HCEC 1CT (cell line): ENCODE data around the gene VCAN.

Experiments
- DNase-seq: peaks from one replicate; pipeline ENCODE4 v3.0.0-alpha.2; 2017

The VCAN gene

DNA sequence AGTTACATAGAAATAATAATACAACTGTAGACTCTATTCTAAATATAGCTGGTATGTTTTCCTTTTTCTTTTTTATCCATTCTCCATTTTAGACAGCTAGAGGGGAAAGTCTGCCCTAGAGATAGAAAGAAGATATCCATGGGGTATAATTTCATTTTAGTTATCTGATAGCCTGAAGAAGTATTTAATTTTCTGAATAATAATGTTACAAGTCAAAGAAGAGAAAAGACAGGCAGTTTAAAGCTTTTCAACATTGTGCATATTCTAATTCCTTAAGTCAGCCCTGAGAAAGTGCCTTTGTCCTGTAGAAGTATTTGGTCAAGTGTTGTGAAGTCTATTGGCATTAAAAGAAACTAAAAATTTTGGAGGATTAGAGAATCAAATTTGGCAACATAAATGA lies 2.5 kb upstream of the VCAN start:
- DNase-seq: no peak

DNA sequence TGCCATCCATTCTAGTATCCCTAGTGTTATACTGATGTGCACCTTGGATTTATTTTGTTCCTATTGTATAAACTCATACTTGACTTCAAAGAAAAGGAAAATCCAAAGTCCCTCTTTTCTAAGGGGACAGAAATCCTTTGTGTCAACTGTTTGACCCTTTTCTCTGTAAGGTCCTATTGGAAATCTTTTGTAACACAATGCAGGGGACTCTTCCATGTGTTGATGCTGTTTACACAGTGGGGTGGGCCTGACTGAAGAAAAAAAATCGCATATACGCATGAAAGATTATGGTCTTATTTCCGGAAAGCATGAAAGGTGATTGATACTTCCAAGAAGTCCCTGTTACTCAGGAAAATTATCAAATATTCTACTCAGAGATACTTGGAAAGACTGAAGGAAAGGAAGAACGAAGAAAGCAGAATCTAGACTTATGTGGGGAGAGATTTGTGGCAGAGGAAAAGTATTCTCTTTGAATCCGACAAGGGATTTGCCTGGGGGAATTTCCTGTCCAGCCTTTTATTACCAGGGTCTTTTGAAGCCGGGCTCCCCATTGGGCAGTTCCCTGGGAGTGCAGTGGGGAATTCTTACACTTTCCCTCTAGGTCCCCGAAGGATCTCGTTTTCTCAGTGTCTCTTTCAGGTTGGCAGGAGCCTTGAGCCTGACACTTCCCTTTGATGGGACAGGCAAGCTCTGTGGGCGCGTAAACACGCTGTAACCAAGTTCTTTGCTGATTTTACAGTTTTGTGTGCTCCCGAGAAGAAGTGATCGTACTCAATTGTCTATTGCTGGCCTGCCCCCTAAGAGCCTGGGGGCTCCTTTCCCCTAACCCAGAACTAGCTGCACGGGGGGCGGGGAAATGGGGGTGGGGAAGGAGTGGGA lies 779 bp upstream of the VCAN start:
- DNase-seq: no peak

DNA sequence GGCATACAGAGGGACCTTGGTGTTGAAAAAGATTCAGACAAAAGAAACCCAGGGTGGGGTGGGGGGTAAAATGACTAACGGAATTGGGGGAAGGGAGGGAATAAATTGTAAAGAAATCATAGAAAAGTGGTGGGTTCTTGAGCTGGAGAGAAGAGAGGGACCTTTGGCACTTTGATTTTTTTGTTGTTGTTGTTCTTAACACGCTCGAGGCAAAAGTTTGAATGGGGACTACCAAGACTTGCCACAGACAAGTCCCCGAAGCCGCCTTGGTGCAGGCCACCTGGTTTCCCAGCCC lies 616 bp downstream of the VCAN start:
- no peak for DNase-seq

DNA sequence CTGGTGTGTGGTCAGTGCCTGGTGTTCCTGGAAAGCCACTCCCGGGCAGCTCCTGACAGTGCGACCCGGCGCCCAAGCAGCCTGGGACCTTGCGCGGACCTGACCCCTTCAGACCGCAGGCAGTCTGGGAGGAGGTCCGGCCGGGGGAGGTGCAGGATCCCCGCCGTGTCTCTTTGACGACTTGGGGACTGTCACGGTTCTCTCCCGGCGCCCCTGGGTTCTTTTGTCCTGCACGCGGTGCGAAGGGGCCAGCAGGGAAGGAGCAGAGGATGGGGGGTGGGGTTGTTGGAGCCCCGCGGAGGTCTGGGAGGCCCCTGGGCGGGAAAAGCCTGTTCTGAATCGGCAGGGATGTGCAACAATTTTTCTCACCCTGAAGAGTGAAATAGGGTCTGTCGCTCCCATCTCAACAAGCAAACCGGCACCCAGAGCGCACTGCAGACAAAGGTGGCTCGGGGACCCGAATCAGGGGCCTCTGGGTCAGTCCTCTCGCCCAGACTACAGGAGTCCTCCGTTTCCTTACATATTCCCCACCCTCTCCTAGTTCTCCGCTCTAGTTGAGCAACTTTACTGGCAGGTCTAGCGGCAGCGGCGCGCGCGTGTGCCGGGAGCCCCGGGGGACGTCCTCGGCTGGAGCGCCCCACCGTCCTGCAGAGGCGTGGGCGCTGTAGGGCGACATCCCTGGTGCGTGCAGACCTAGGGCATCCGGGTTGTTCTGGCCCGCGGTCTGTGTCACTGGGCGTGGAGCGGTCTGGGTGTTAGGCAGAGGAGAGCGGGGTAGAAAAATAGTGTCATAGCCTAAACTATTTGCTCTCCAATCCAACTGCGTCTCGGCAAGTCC lies 1.2 kb downstream of the VCAN start:
- DNase-seq: peak; percentile 16

DNA sequence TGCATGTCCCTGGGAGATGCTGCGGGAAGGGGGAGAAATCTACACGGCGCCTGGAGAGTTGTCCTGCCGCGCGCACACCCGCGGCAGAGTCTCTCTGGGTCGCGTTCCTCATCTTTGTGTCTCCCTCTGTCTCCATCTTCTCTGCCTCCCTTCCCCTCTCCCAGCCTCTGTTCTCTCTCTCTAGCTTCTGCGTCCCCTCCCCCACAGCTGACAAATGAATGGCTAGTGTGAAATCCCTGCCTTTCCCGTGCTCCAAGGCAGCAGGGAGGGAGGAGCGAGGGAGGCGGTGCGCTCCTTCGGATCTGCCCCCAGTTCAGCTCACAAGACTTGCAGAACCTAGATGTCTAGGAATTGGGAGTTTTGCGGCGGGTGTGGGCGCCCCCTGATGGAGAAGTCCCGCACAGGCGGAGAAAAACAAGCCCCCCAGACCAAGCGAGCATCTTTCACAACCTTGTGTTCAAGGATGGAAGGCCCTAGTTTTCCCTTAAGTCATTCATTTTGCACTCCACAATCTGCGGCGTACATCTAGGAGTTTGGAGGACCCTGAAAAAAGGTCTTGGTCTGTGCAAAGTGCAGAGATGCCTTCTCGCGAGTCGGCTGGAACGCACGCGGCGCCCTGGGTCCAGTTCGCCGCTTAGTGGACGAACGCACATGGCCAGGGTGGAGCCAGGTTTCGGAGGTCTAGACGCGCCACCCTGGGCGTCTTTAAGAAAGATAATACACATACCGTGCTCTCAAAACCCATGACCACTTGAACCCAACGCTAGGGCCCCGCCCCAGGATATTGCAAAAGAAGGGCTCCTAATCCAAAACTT lies 2.0 kb downstream of the VCAN start:
- DNase-seq: peak; percentile 97

DNA sequence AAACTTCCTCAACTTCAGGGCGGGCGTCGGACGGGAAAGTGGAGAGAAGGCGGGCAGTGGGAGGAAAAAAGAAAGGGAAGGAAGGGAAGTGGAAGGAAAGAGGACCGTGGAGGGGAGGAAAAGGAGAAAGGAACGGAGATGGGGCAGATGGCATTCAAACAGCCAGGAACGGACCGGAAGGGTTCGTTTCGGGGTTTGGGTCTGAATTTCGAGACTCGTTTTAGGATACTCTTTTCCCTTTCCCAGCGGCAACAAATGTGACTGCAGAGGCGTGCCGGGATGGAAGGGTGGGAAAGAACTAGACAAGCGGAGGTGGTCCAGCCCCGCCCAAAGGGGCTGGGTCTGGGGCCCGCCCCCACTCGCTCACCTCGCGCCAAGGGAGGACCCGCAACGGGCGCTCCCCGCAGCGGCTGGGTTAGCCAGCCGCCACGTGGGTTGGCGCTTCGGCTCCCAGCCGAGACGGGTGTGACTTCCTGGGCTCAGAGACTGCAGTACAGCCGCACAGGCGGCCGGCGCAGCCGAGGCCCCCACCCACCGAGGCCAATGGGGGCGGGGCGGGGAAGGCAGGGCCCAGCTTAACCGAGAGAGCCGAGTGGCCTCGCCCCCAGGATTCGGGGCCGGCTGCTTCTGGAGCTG lies 2.7 kb downstream of the VCAN start:
- DNase-seq: peak; percentile 91

DNA sequence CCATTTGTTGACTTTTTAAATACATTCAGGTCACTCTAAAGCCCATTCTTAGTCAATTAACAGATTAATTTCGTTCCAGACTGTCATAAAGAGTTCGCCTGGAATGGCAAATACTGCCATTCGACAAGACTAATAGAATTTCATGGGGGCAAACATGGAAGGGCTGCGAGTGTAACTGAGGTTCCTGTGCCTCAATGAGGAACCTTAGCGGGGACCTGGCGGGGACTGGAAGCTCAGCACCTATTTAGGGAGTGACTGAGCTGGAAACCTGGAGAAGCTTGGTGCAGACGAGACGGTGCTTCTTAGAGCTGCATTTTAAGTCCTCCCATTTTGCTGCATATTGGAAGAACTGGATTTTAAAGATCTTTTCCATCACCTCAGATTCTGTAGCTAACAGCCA lies 3.4 kb downstream of the VCAN start:
- DNase-seq: peak; percentile 16

DNA sequence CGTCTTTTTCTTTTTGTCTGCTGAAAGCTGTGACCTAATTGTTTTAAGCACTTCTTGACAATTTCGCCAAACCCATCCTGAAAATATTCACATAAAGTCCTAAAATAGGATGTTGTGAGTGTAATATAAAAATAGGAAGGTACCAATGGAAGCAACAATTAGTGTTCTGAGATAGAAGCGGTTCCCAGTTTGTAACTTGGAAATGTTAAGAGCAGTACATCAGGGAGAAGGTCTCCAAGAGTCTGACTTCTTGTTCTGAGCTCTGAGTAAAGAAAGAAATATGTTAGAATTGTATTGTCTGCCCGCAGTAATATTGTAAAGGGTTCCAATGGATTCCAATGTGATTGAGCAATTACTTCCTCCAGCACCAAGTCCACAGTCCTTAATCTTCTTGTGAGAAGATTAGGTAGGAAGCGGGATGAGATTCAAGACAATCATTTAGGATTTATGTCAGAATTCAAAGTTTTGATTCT lies 3.9 kb downstream of the VCAN start:
- DNase-seq: peak; percentile 94

DNA sequence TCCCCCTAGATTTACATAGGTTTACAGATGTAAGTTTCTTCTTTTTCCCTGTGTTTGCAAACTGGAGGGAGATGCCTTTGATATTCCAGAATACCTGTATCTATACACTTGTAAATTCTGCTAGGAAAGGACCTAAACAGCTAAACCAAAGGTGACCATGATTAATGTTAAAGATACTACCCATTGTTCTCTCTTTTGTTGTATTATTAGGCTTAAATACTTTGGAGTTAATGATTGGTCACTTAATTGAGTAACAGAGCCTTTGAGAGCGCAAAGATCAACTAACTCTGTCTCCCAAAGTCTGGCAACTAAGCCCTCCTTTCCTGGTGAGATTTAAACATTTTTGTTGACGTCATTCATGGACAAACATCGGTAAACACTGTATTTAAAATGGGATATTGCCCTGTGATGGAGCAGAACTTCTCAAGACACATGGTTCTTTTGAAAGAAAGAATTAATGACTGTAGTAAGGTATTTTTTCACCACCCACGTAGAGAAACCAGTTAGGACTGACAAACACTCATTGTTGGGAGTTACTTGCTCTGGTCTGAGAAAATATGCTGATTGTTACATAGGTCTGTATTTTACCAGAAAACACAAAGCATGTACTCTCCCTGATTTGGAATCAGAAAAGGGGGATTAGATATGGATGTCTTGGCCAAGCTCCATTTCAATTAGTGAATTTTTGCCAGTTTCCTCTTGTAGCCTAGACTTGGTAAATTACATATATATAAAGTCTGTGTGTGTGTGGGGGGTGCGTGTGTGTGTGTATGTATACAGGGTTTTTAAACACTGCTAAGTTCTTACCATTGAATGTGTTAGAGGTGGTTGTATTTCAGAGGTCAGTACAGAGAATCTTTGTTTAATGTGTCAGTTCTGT lies 4.6 kb downstream of the VCAN start:
- peak; percentile 48 for DNase-seq

DNA sequence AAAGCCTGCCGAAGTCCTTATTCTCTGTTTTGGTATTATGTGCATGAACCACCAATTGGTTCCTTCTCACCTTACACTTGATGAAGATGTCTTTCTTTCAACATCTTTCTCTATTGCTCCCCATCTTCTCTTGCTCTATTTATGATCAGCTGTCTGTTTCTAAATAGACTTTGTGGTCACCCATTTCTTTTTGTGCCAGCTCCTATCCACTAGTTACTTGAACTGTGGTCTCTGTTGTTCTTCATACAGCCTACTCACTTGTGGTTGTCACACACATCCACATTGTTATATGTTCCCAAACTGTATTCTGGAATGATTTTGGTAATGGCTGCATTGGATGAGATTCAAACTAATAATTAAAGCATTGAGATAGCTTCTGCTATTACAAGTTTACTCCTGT lies 11.4 kb downstream of the VCAN start:
- DNase-seq: no peak

DNA sequence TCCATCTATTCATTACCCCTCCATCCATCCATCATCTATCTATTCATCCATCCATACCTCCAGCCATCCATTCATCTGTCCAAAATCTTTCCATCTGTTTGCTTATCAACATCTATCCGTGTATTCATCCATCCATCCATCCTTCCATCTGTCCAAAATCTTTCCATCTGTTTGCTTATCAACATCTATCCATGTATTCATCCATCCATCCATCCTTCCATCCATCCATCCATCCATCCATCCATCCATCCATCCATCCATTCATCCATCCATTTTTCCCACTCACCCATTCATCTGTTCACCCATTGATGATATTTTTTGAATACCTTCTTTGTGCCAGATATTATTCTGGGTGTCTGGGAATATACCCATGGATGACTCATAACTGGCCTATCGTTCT lies 12.8 kb downstream of the VCAN start:
- DNase-seq: no peak

DNA sequence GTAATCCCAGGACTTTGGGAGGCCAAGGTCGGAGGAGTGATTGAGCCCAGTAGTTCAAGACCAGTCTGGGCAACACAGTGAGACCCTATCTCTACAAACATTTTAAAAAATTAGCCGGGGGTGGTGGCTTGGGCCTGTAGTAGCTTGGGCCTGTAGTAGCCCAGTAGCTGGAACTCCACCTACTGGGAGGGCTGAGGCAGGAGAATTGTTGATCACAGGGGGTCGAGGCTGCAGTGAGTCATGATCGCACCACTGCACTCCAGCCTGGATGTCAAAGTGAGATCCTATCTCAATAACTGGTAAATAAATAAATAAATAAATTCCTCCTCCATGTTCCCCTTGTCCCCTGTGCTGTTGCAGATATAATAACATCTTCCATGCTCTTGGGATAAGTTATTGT lies 14.3 kb downstream of the VCAN start:
- no peak for DNase-seq

DNA sequence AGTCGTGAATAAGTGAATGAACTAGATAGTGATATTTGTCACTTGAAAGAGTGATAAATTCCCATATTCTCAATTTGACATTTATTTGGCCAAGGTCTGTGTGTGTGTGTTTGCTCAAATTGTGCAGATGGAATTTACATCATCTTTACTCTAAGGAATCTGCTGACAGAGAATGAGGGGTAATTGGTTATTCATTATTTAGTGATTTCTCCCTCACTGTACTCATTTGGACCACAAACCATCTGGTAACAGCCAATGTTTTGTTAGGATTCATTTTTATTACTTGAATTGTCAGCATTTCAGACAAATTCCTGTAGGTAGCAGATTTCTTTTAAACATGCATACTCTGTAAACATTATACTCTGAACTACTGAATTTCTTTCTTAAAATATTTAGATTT lies 15.6 kb downstream of the VCAN start:
- DNase-seq: peak; percentile 27

DNA sequence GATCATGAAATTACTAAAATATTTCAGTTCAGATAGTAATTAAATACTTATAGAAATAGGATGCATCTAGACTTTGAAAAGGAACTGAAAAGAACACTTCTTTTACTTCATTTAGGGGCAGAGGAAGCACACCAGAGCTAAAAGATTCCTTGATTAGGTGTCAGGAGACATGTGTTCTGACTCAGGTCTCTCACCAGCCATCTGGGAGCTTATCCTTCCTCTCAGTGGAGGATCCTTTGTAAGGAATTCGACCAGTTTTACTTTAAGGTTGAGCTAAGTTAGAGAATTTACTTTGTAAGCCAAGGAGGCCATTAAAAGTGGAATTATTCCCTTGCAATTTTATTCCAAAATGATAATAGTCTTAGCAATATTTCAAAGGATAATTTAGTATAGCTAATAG lies 16.7 kb downstream of the VCAN start:
- peak; percentile 54 for DNase-seq

DNA sequence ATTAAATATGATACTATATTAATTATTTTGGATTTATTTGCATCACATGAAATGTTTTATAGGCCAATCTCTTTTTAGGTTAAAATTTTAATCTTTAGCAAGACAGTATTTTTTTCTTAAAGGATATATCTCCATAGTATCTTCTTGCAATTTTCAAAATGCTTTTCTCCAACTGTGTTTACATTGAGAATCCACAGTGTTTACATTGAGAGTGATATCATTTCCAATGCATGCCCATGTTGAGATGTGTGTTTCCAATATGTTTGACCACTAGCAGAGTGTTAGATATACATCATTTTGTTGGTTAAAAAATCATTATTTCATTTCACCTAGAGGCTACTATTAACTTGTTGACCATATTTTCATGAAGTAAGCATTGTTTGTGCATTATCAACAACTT lies 17.3 kb downstream of the VCAN start:
- peak; percentile 60 for DNase-seq

DNA sequence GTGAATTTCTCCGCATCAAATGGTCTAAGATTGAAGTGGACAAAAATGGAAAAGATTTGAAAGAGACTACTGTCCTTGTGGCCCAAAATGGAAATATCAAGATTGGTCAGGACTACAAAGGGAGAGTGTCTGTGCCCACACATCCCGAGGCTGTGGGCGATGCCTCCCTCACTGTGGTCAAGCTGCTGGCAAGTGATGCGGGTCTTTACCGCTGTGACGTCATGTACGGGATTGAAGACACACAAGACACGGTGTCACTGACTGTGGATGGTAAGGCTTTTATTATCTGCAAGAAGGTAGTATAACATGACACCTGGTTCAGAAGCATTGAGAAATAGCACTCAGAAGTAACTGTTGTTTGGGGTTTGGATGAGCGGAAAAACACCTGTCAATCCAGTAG lies 18.7 kb downstream of the VCAN start:
- DNase-seq: no peak

DNA sequence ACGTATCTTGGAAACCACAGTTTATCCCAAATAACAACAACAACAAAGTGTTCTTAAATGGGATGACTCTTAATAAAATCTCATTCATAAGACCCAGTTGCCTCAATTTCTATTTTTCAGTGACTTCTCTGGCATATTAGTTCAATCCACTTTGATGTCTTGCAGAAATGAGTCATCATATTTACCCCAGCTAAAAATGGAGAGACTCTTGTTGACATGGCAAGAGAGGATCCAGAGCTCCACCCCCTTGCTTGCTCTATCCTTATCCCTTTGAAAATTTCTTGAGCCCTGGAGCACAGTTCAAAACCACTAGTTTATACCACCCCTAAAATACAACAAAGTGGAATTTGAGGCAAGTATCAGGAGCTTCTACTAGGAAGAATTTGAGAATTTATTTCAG lies 20.8 kb downstream of the VCAN start:
- DNase-seq: no peak

DNA sequence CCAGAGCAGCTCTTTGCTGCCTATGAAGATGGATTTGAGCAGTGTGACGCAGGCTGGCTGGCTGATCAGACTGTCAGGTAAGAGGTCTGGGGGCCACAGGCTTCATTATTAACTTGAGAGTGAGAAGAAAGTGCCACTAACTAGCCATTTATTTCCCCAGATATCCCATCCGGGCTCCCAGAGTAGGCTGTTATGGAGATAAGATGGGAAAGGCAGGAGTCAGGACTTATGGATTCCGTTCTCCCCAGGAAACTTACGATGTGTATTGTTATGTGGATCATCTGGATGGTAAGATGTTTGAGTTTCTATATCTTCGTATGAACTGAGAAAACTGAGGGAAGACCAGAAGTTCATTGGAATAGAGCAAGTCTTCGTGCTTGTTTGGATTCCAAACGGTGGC lies 22.1 kb downstream of the VCAN start:
- DNase-seq: no peak

DNA sequence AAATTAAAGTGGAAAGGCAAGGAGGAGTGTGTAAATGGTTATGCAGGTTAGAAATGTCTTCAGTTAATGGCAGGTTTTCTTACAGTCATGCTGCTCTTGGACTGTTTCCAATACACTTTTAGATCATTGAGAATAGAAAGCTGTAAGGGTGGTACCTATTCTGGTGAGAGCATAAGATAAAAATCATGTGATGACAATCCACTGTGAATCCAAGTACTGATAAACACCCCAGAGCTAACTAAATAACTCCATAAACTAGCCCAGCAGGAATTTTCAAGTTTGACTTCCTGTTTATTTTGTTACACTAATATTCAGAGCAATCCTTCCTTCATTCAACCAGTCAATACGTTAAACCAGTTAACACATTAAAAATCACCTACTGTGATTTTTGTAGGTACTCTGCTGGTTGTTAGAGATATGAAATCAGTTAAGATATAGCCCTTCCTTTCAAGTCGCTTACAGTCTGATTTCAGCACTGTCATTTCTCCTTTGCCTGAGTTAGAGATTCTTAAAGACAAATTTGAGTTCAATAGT lies 22.6 kb downstream of the VCAN start:
- no peak for DNase-seq

DNA sequence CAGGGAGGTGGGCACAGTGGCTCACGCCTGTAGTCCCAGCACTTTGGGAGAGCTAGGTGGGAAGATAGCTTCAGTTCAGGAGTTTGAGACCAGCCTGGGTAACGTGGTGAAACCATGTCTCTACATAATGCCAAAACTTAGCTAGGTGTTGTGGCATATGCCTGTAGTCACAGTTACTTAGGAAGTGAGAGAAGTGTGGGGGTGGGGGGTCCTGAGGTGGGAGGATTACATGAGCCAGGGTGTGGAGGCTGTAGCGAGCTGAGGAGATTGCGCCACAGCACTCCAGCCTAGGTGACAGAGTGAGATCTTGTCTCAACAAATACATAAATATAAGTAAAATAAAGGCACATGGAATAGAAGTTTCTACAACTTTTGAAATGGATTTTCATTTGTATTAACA lies 23.1 kb downstream of the VCAN start:
- no peak for DNase-seq

DNA sequence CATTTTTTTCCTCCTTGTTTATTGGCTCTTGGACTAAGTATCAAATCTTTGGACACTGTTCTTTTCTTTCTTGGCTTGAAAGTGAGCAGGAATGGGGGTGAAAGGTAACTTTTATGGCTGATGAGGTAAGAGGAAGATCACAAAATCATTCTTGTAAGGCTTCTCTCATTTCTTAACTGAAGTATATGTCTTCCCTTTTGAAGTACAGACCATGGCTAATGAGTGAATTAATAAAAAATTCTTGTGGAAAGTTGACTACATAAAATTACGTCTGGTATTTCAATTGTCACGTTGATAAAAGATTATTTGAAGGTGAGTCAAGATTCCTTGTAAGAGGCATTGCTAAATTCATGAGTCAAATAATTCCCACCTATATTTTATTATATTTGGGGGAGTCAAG lies 25.1 kb downstream of the VCAN start:
- DNase-seq: no peak

DNA sequence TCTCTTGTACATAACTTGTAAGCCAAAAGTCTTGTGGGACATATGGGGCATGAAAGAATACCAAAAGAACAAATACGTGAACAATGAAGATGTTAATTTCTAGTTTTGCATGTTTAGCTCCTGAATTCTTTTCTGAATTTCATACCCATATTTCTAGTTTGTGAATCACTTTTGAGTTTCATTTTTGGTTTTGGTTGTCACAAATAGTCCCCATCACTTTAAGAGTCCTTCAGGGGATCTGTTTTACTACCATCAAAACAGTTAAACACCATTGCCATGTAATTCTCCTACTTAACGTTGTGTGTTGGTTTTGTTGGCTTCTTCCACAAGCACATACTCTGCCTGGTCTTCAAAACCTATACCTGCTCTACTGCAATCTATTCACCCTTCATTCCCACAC lies 27.0 kb downstream of the VCAN start:
- DNase-seq: no peak
